Natural killer cell (primary cell): ENCODE results near the gene SANBR. TPM values are rescaled to one million over a fixed set of nuclear protein-coding genes. Genes with fewer than 3 reads are reported as not detected.

Experiments used
- ATAC-seq, 3 donors: fragments of 150-1000 bp in 2 of 3; fragments of 200-7000 bp in 1 of 3; cut with Tn5 transposase; 1 replicate in 1 of 3; 2 replicates in 2 of 3; pipeline ENCODE4 v1.10.0; 2021; ENCODE audit warnings: mild to moderate bottlenecking in 2 of 3, moderate library complexity in 2 of 3
- DNase-seq, 2 donors: peaks; one replicate each; pipeline versions ENCODE4 v3.0.0 to v3.0.0-alpha.2; 2013 to 2021; ENCODE audit warnings: mixed read lengths in 1 of 2
- H3K27ac ChIP-seq: one replicate; pipeline ENCODE4 v1.5.1; 2013; ENCODE audit warnings: mild to moderate bottlenecking, low read length
- H3K27me3 ChIP-seq: one replicate; pipeline ENCODE4 v1.6.1; 2013; ENCODE audit warnings: low read length; ENCODE audit not compliant: control insufficient read depth, insufficient read depth
- H3K36me3 ChIP-seq: one replicate; pipeline ENCODE4 v1.6.1; 2013; ENCODE audit warnings: low read length; ENCODE audit not compliant: control insufficient read depth, insufficient read depth
- H3K4me1 ChIP-seq: one replicate; pipeline ENCODE4 v1.6.1; 2013; ENCODE audit warnings: low read length; ENCODE audit not compliant: control insufficient read depth, insufficient read depth
- H3K4me3 ChIP-seq: one replicate; pipeline ENCODE4 v1.5.1; 2013; ENCODE audit warnings: low read length
- H3K9me3 ChIP-seq: one replicate; pipeline ENCODE4 v1.6.1; 2013; ENCODE audit warnings: low read length; ENCODE audit not compliant: control insufficient read depth, insufficient read depth
- H3K27ac Mint-ChIP-seq, 2 donors: one replicate each; pipeline ENCODE4 v1.8.0; 2022; ENCODE audit warnings: mild to moderate bottlenecking in 2 of 2, mixed read lengths in 2 of 2, moderate library complexity in 1 of 2
- H3K27me3 Mint-ChIP-seq, 2 donors: one replicate each; pipeline ENCODE4 v1.8.0; 2022; ENCODE audit warnings: low read depth in 2 of 2, mixed read lengths in 2 of 2
- H3K36me3 Mint-ChIP-seq: one replicate; pipeline ENCODE4 v1.8.0; 2022; ENCODE audit warnings: mixed read lengths
- H3K4me1 Mint-ChIP-seq, 2 donors: one replicate each; pipeline ENCODE4 v1.8.0; 2022; ENCODE audit warnings: mixed read lengths in 2 of 2
- H3K4me3 Mint-ChIP-seq: one replicate; pipeline ENCODE4 v1.8.0; 2022; ENCODE audit warnings: mild to moderate bottlenecking, moderate library complexity, mixed read lengths
- H3K9me3 Mint-ChIP-seq, 2 donors: one replicate each; pipeline ENCODE4 v1.8.0; 2022; ENCODE audit warnings: mixed read lengths in 2 of 2
- CTCF ChIP-seq: fragments of 200-600 bp; IDR thresholded peaks from one replicate; pipeline ENCODE4 v1.8.0; 2022; ENCODE audit warnings: antibody characterized with exemption
- WGBS: methylation state at CpG from one replicate; pipeline ENCODE4 v1.1.7; 2013; ENCODE audit warnings: missing lambda C conversion rate; ENCODE audit not compliant: insufficient coverage; 5-methylcytosine and 5-hydroxymethylcytosine counted together
- intact Hi-C: fragments of 100-400 bp; cut with micrococcal nuclease; formaldehyde crosslinking; loops from one replicate; pipeline ENCODE4 v1.14.2; 2022
- total RNA-seq, 4 donors: library from RNA; stranded (reverse); fragments of 120-200 nt in 1 of 4; gene quantifications; one replicate each; pipeline versions ENCODE4 v1.2.3 to v1.2.4, GENCODE V29; 2013 to 2022

The SANBR gene
- total RNA-seq, 3 donors from 2014 or later (not counting 1 experiment from before 2014, with no cell fraction given) = 5.3 to 6.3 (median 5.8) TPM

- Histone ChIP-seq H3K4me1 (no peaks in the 10 kb centered on the region), H3K36me3 (peaks cover 2% of the 10 kb centered on the region), H3K27me3 (no peaks in the 10 kb centered on the region), H3K9me3 (no peaks in the 10 kb centered on the region), H3K4me3 (no peak overlapping the region), H3K27ac (no peak overlapping the region)
- intact Hi-C loops = no loop called here
- DNase-seq (no peak), ATAC-seq (peak in 1 of 3 donors; percentile 22)
- Mint-ChIP-seq H3K4me1 (no peaks in the 10 kb centered on the region), H3K27me3 (no peaks in the 10 kb centered on the region), H3K36me3 (no peaks in the 10 kb centered on the region), H3K9me3 (no peaks in the 10 kb centered on the region), H3K27ac (no peak overlapping the region), H3K4me3 (no peak overlapping the region)
- no peak for TF ChIP-seq CTCF
- 33% methylated on average over 1 of the region's 1 CpG for WGBS
Observed at GRCh38 chr2:61074100-61074499, 8.4 kb downstream of the SANBR start.

GRCh38 chr2:61085883-61086282 is 20.2 kb downstream of the SANBR start:
- H3K27ac Mint-ChIP-seq = no peak overlapping the region
- Histone ChIP-seq H3K27ac (no peak overlapping the region), H3K9me3 (no peaks in the 10 kb centered on the region), H3K27me3 (no peaks in the 10 kb centered on the region), H3K4me1 (no peaks in the 10 kb centered on the region), H3K4me3 (no peak overlapping the region), H3K36me3 (peaks cover 4% of the 10 kb centered on the region)
- TF ChIP-seq CTCF = no peak
- H3K36me3 Mint-ChIP-seq = no peaks in the 10 kb centered on the region
- H3K4me1 Mint-ChIP-seq = no peaks in the 10 kb centered on the region
- H3K9me3 Mint-ChIP-seq = no peaks in the 10 kb centered on the region
- ATAC-seq (no peak), DNase-seq (no peak)
- no peak overlapping the region for H3K4me3 Mint-ChIP-seq
- WGBS = 89% methylated on average over 1 of the region's 1 CpG
- intact Hi-C loops = no loop called here
- H3K27me3 Mint-ChIP-seq = no peaks in the 10 kb centered on the region

- H3K9me3 Mint-ChIP-seq = no peaks in the 10 kb centered on the region
- no peak for ATAC-seq
- no peak for TF ChIP-seq CTCF
- no peaks in the 10 kb centered on the region for H3K4me1 Mint-ChIP-seq
- no peak overlapping the region for H3K27ac ChIP-seq
- no peak for DNase-seq
- H3K27me3 Mint-ChIP-seq = no peaks in the 10 kb centered on the region
- H3K27me3 ChIP-seq = no peaks in the 10 kb centered on the region
- no peak overlapping the region for H3K4me3 Mint-ChIP-seq
- H3K36me3 Mint-ChIP-seq = no peaks in the 10 kb centered on the region
- no peak overlapping the region for H3K4me3 ChIP-seq
- H3K27ac Mint-ChIP-seq = no peak overlapping the region
- intact Hi-C loops = no loop called here
- H3K4me1 ChIP-seq = no peaks in the 10 kb centered on the region
- H3K9me3 ChIP-seq = no peaks in the 10 kb centered on the region
- peaks cover 4% of the 10 kb centered on the region for H3K36me3 ChIP-seq
Observed at GRCh38 chr2:61089797-61090196, 24.1 kb downstream of the SANBR start.

- ATAC-seq (no peak), DNase-seq (no peak)
- Mint-ChIP-seq H3K27me3 (no peaks in the 10 kb centered on the region), H3K4me1 (no peaks in the 10 kb centered on the region), H3K9me3 (no peaks in the 10 kb centered on the region), H3K36me3 (no peaks in the 10 kb centered on the region), H3K27ac (no peak overlapping the region), H3K4me3 (no peak overlapping the region)
- Histone ChIP-seq H3K9me3 (no peaks in the 10 kb centered on the region), H3K27ac (no peak overlapping the region), H3K4me3 (no peak overlapping the region), H3K36me3 (peaks cover 4% of the 10 kb centered on the region), H3K4me1 (no peaks in the 10 kb centered on the region), H3K27me3 (no peaks in the 10 kb centered on the region)
- TF ChIP-seq CTCF = no peak
- 99% methylated on average over 5 of the region's 5 CpGs for WGBS
- intact Hi-C loops = no loop called here
Observed at GRCh38 chr2:61090386-61090921, 24.8 kb downstream of the SANBR start.
